MCF 10A (cell line): ENCODE data around the gene CCDC57. TPM values are rescaled to one million over a fixed set of nuclear protein-coding genes. Genes with fewer than 3 reads are reported as not detected.

ENCODE experiments used
- BruUV-seq: library from RNA; stranded (reverse); fragments of 400-500 nt; replicated peaks from 2 replicates; lab custom pipeline; 2021; lab: Mats Ljungman, UMichigan
- CTCF ChIA-PET: fragments of 300-600 bp; sonication (Branson Sonifier 250); formaldehyde crosslinking; extraction: SDS; loops from one replicate; lab custom pipeline; 2021; ENCODE audit warnings: antibody characterized with exemption, inconsistent platforms; lab: Yijun Ruan, JAX
- POLR2A ChIA-PET: fragments of 300-600, 350-650 bp; sonication (Branson Sonifier 250); formaldehyde crosslinking; extraction: SDS; loops from one replicate; lab custom pipeline; 2020; ENCODE audit warnings: antibody characterized with exemption, inconsistent platforms; lab: Yijun Ruan, JAX
- DNase-seq: peaks from one replicate; pipeline ENCODE4 v3.0.0-alpha.2; 2018; ENCODE audit not compliant: unreplicated experiment
- H3K27ac Mint-ChIP-seq: one replicate; pipeline ENCODE4 v1.8.0; 2022; ENCODE audit warnings: mild to moderate bottlenecking, low read depth, mixed read lengths; ENCODE audit not compliant: unreplicated experiment
- H3K27me3 Mint-ChIP-seq: one replicate; pipeline ENCODE4 v1.8.0; 2022; ENCODE audit warnings: mixed read lengths; ENCODE audit not compliant: insufficient read depth, unreplicated experiment
- H3K36me3 Mint-ChIP-seq: one replicate; pipeline ENCODE4 v1.8.0; 2022; ENCODE audit warnings: mild to moderate bottlenecking, moderate library complexity, mixed read lengths; ENCODE audit not compliant: insufficient read depth, unreplicated experiment
- H3K4me1 Mint-ChIP-seq: one replicate; pipeline ENCODE4 v1.8.0; 2022; ENCODE audit warnings: mixed read lengths; ENCODE audit not compliant: insufficient read depth, unreplicated experiment
- H3K4me3 Mint-ChIP-seq: one replicate; pipeline ENCODE4 v1.8.0; 2022; ENCODE audit warnings: mild to moderate bottlenecking, moderate library complexity, mixed read lengths; ENCODE audit not compliant: unreplicated experiment
- H3K9me3 Mint-ChIP-seq: one replicate; pipeline ENCODE4 v1.8.0; 2022; ENCODE audit warnings: mixed read lengths; ENCODE audit not compliant: unreplicated experiment
- CTCF ChIP-seq: fragments of 200-600 bp; IDR thresholded peaks from one replicate; pipeline ENCODE4 v1.8.0; 2022; ENCODE audit warnings: antibody characterized with exemption, mild to moderate bottlenecking; ENCODE audit not compliant: unreplicated experiment
- intact Hi-C: fragments of 100-400 bp; cut with micrococcal nuclease; formaldehyde crosslinking; loops from 2 replicates; pipeline ENCODE4 v1.14.1; 2022
- total RNA-seq: library from RNA; stranded (reverse); gene quantifications from 2 replicates; pipeline ENCODE4 v1.2.3, GENCODE V29; 2022

Gene CCDC57
- total RNA-seq, 1 experiment from 2014 or later, result 86.8 TPM

- peaks cover 6% of the 10 kb centered on the region for H3K4me1 Mint-ChIP-seq
- intact Hi-C loops, result no loop called here
- no TSS peak for BruUV-seq
- no peak overlapping the region for H3K4me3 Mint-ChIP-seq
- H3K27ac Mint-ChIP-seq, result no peak overlapping the region
- TF ChIP-seq CTCF, result no peak
- H3K36me3 Mint-ChIP-seq, result no peaks in the 10 kb centered on the region
- DNase-seq, result no peak
- ChIA-PET POLR2A (no interaction called here), CTCF (no interaction called here)
- H3K27me3 Mint-ChIP-seq, result no peaks in the 10 kb centered on the region
- H3K9me3 Mint-ChIP-seq, result no peaks in the 10 kb centered on the region
Measured at GRCh38 chr17:82225368-82226029, 12.9 kb upstream of the CCDC57 start.

- DNase-seq, result no peak
- ChIA-PET POLR2A (no interaction called here), CTCF (no interaction called here)
- intact Hi-C loops, result no loop called here
- H3K4me1 Mint-ChIP-seq, result peaks cover 6% of the 10 kb centered on the region
- no peaks in the 10 kb centered on the region for H3K27me3 Mint-ChIP-seq
- H3K36me3 Mint-ChIP-seq, result no peaks in the 10 kb centered on the region
- no TSS peak for BruUV-seq
- H3K27ac Mint-ChIP-seq, result no peak overlapping the region
- H3K9me3 Mint-ChIP-seq, result no peaks in the 10 kb centered on the region
- no peak overlapping the region for H3K4me3 Mint-ChIP-seq
- no peak for TF ChIP-seq CTCF
Measured at GRCh38 chr17:82224666-82225065, 12.0 kb upstream of the CCDC57 start.

GRCh38 chr17:82223517-82223916, 10.9 kb upstream of the CCDC57 start:
- peaks cover 11% of the 10 kb centered on the region for H3K4me1 Mint-ChIP-seq
- H3K4me3 Mint-ChIP-seq, result no peak overlapping the region
- no peak for DNase-seq
- no peaks in the 10 kb centered on the region for H3K9me3 Mint-ChIP-seq
- CTCF ChIA-PET, result no interaction called here
- H3K27ac Mint-ChIP-seq, result no peak overlapping the region
- no peaks in the 10 kb centered on the region for H3K36me3 Mint-ChIP-seq
- no peak for TF ChIP-seq CTCF
- intact Hi-C loops, result no loop called here
- no TSS peak for BruUV-seq
- POLR2A ChIA-PET, result interaction anchor here (0.6 kb wide), 1 partner anchor 30 kb away, joined by 6 read pairs; no protein-coding TSS in a partner anchor
- H3K27me3 Mint-ChIP-seq, result no peaks in the 10 kb centered on the region

- ChIA-PET CTCF (no interaction called here), POLR2A (interaction anchor here (0.6 kb wide), 1 partner anchor 31 kb away, joined by 6 read pairs; no protein-coding TSS in a partner anchor)
- Mint-ChIP-seq H3K36me3 (no peaks in the 10 kb centered on the region), H3K4me3 (no peak overlapping the region), H3K4me1 (peaks cover 12% of the 10 kb centered on the region), H3K27me3 (no peaks in the 10 kb centered on the region), H3K27ac (no peak overlapping the region), H3K9me3 (no peaks in the 10 kb centered on the region)
- no TSS peak for BruUV-seq
- DNase-seq, result no peak
- intact Hi-C loops, result no loop called here
- no peak for TF ChIP-seq CTCF
Measured at GRCh38 chr17:82222816-82223215, 10.2 kb upstream of the CCDC57 start.
